HG03095 (cell line): ENCODE data around the gene ECEL1.

ENCODE experiments used
- ATAC-seq: cut with Tn5 transposase; IDR thresholded peaks from one replicate; pipeline ENCODE4 v1.9.1; 2021; ENCODE audit warnings: moderate library complexity; ENCODE audit not compliant: unreplicated experiment

Gene ECEL1

DNA sequence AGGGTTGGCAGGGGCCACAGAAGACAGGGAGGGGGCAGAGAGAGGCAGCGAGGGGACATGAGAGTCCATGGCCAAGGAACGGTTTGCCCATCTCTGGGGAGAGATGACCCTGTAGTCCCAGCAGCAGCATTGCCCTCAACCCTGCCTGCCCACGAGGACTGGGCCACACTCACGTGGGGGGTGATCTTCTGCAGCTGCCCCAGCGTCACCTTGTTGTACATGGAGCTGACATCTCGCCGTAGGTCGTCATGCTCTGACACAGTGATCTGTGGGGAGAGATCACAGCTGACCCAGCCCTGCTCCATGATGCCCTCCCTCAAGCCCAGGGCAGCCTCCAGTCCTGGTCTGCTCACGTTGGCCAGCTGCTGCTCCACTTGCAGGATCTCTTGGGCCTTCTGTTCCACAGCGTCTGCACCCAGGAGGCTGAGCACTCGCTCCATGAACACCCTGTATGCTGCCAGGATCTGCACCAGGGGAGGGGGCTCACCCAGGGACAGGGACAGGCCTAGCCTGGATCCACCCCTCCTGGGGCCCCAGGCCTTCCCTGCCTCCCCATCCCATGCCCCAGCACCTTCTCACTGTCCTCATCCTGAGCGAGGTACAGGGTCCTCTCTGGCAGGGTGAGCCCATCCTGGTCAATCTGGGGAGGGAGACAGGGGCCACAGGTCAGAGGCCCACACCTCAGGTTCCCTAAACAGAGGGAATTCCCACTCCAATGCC is 2.8 kb downstream of the ECEL1 start:
- no peak for ATAC-seq

GRCh38 chr2:232483923-232484627 is 3.6 kb downstream of the ECEL1 start:
- no peak for ATAC-seq

GRCh38 chr2:232483311-232483922 is 4.2 kb downstream of the ECEL1 start:
- no peak for ATAC-seq

DNA sequence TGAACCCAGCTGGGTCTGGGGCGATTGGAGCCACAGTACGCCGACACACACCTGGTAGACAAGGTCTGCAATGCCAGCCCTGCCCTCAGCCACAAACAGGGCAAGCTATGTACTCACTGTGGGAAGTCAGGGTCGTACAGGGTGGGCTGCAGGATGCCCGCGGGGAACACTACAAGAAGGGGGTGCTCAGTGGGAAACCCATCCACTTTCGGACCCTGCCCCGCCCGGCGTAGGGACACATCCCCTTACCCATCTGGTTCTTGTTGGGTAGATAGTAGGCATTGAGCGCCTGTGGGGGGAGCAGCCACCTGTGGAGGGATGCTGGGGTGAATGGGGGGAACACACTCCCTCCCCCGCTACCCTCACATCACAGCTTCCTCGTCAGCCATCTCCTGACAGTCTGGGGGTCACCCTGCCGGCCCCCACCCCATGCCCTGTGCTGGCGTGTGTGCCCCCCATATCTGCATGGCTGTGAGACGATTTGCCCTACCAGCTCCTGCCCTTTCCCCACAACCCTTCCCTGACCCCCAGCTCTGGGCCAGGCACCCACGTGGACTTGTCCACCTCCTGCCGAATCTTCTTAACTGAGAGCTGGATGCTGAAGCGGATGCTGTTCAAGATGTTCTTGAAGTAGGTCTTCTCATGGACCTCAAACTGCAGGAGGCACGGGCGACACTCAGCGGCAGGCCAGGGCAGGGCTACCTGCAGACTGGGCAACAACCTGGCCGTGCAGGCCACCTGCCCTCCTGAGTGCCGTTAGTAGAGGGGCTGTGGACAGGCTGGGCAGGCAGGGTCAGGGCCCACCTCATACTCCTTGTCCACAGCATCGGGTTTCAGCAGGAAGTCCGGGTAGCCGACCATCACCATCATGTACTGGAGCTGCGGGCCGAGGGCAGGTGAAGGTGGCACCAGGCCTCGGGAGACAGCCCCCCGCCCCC is 5.1 kb downstream of the ECEL1 start:
- no peak for ATAC-seq

GRCh38 chr2:232481322-232482140 is 6.1 kb downstream of the ECEL1 start:
- no peak for ATAC-seq

DNA sequence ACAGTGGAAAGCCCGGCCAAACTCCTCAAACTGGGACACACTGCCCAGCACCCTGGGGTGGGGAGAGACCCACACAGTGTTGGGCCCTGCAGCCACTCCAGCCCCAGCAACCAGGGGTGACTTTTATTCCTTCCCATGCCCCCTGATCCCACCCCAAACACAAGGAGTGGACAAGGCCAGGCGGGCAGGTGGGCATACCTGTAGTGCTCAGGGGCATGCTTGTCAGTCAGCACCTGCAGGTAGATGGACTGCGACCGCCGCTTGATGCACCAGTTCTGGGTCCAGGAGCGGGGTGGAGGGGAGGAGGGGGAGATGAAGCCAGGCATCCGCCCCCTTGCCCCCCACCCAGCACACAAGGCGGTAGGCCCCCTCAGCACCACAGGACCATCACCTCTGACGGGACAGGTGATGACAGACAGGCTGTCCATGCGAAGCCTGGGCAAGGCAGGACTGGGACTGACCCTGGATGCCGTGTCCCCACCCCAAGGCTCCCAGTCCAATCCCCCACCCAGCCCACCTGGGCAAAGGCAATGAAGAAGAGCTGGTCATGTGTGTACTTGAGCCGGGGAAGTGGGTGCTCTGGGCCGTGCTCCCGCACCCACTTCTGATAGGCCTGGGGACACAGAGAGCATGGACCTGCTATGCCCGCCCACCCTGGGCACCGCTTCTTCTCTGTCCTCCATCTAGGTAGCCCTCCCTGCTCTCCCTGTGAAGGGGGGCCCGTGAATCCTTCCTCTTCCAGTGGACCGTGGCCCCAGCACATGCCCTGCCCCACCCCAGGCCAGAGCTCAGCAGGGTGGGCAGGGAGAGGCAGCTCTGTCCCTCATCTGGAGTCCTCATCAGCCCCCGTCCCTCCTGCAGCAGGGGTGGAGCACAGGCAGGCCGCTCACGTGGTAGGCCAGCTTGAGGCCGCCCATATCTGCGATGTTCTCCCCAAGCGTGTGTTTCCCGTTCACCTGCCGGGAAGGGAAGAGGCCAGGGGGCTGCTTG is 7.1 kb downstream of the ECEL1 start:
- ATAC-seq, result no peak

DNA sequence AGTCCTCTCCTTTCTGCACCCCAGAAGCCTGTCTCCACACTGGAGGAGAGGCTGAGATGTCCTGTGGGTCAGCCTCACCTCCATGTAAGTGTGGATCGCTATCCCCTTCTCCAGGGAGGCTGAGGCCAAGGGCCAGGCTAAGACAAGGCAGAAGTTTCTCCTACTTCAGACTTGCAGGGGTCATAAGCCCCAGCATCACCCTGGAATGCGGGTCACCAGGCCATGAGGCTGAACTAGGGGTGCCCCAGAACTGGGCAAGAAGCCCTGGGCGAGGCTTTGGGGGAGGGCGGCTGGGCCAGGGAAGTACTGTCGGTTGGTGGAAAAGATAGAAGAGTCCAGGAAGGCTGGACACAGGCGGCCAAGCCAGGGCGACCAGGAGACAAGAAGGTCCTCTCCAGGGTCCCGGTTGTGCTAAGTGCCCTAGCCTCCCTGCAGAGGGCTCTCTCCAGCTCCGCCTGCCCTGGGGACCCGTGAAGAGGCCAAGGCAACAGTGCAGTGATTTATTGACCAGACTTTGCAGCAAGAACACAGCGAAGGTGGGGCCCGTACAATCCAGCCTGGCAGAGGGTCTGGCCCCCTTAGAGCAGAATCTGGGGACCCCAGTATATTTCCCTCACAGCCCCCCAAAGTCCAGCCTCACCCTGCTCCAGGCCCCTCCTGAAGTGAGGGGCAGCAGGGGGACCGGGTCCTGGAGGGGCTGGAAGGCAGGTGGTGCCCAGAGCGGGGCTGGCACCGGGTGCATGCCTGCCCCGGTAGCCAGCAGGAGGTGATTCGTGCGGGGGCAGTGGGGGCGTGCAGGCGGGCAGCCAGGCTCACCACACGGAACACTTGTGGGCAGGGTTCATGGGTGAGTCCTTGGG is 8.1 kb downstream of the ECEL1 start:
- no peak for ATAC-seq

- ATAC-seq, result no peak
Observed at GRCh38 chr2:232478571-232479340, 8.9 kb downstream of the ECEL1 start.

GRCh38 chr2:232477751-232478510 is 9.7 kb downstream of the ECEL1 start:
- ATAC-seq, result no peak

DNA sequence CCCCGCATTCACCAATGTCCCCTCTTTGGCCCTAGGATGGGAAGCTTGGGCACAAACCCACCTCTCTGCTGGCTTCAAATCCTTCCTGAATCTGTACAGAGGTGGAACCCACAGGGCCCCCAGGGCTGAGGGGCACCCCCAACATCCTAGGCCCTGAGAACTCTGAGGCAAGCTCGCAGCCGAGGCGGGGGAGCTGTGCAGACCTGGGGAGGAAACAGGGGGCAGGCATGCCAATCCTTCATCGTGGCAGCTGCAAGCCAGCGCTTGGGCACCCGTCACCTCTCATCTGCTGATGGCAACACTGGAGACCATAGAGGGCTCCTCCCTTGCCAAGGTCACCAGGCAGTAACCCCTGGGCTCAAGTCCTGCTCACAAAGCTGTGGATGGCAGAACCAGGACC is 10.8 kb downstream of the ECEL1 start:
- no peak for ATAC-seq

DNA sequence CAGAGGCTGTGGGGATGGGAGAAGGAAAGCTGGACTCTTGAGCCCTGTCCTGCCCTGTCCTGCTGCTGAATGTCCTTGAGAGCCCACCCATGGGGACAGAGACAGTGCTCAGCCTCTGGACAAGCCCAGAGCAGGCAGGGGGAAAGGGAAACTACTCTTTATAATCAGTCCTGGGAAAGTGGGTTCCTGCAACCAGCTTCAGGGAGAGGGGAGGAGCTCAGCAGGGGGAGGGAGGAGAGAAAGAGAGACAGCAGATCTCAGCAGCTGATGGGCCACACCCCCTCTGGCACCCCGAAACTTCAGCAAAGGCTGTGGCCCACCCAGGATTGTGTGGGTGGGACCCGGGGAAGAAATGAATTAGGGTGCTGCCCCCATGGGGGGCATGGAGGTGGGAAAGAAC is 11.6 kb downstream of the ECEL1 start:
- ATAC-seq, result no peak

- no peak for ATAC-seq
Observed at GRCh38 chr2:232473467-232473890, 14.2 kb downstream of the ECEL1 start.

DNA sequence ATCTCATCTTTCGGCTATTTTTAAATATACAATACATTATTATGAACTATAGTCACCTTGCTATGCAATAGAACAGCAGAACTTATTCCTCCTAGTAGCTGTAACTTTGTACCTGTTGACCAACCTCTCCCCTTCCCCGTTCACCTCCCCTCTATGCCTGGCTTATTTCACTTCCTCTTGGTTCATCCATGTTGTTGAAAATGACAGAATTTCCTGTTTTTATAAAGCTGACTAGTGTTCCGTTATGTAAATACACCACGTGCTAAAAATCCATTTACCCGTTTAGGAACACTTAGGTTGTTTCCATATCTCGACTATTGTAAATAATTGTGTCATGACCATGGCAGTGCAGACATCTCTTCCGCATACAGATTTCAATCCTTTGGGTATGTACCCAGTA is 21.4 kb downstream of the ECEL1 start:
- no peak for ATAC-seq

DNA sequence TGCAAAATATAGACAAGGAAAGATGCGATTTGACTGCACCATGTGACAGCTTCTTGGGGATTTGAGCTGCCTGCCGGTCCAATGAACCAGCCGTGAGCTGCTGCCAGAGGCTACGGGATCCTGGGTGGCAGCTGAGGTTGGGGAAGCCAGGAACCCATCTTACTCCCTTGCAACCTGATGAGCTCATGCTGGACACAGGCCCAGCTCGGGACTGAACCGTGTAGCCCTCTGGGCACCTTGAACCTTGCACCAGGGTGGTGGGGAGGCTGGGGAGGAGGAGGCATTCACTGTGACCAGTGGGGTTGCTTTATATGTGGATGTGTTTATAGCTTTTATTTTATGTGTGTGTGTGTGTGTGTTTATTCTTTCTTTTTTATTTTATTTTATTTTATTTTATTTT is 22.6 kb downstream of the ECEL1 start:
- ATAC-seq, result no peak

GRCh38 chr2:232464544-232464885 is 23.1 kb downstream of the ECEL1 start:
- ATAC-seq, result no peak

GRCh38 chr2:232463701-232464543 is 23.7 kb downstream of the ECEL1 start:
- ATAC-seq, result no peak
